ENCODE results near the gene ALCAM.

ALCAM gene

GRCh38 chr3:105356988-105357387 lies 9.7 kb upstream of the ALCAM start:
- no peaks in the 10 kb centered on the region for H3K9me3 ChIP-seq (ENCODE audit: control insufficient read depth, insufficient read depth, low read length)
- H3K27me3 ChIP-seq (ENCODE audit: control insufficient read depth, insufficient read depth, low read length): peaks cover 43% of the 10 kb centered on the region
- H3K4me1 ChIP-seq (ENCODE audit: control insufficient read depth, insufficient read depth, low read length): peaks cover 10% of the 10 kb centered on the region
- H3K4me3 ChIP-seq (ENCODE audit: low read depth, low read length): no peak overlapping the region
- H3K9ac ChIP-seq (ENCODE audit: low read depth, low read length): no peak overlapping the region
- no peak overlapping the region for H3K27ac ChIP-seq (ENCODE audit: low read depth, low read length)
- H3K36me3 ChIP-seq (ENCODE audit: control insufficient read depth, insufficient read depth, low read length): no peaks in the 10 kb centered on the region

GRCh38 chr3:105359098-105359762 lies 7.5 kb upstream of the ALCAM start:
- H3K36me3 ChIP-seq (ENCODE audit: control insufficient read depth, insufficient read depth, low read length): no peaks in the 10 kb centered on the region
- H3K4me1 ChIP-seq (ENCODE audit: control insufficient read depth, insufficient read depth, low read length): peaks cover 11% of the 10 kb centered on the region
- H3K9me3 ChIP-seq (ENCODE audit: control insufficient read depth, insufficient read depth, low read length): no peaks in the 10 kb centered on the region
- peaks cover 22% of the 10 kb centered on the region for H3K27me3 ChIP-seq (ENCODE audit: control insufficient read depth, insufficient read depth, low read length)
- no peak overlapping the region for H3K9ac ChIP-seq (ENCODE audit: low read depth, low read length)
- no peak overlapping the region for H3K4me3 ChIP-seq (ENCODE audit: low read depth, low read length)
- H3K27ac ChIP-seq (ENCODE audit: low read depth, low read length): no peak overlapping the region

DNA sequence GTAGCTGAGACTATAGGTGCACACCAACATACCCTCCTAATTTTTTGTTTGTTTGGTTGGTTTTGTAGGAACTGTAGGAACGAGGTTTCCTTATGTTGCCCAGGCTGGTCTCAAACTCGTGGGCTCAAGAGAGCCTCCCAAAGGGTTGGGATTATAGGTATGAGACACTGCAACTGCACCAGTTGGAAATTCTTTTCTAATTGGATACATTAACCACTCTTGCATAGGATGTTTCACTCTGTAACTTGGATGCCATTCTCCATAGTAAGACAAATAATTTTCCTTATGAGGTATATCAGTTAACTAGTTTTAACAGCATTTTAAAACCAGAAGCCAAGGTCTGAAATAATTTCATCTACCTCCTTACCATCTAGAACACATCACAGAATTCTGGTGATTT lies 6.7 kb upstream of the ALCAM start:
- peaks cover 11% of the 10 kb centered on the region for H3K4me1 ChIP-seq (ENCODE audit: control insufficient read depth, insufficient read depth, low read length)
- no peak overlapping the region for H3K9ac ChIP-seq (ENCODE audit: low read depth, low read length)
- peaks cover 15% of the 10 kb centered on the region for H3K27me3 ChIP-seq (ENCODE audit: control insufficient read depth, insufficient read depth, low read length)

GRCh38 chr3:105362021-105362665 lies 4.6 kb upstream of the ALCAM start:
- H3K27ac ChIP-seq (ENCODE audit: low read depth, low read length): no peak overlapping the region
- peaks cover 5% of the 10 kb centered on the region; the same call in 1 of the 2 replicates for H3K27me3 ChIP-seq (ENCODE audit: control insufficient read depth, insufficient read depth, low read length)
- H3K4me3 ChIP-seq (ENCODE audit: low read depth, low read length): no peak overlapping the region
- no peaks in the 10 kb centered on the region for H3K9me3 ChIP-seq (ENCODE audit: control insufficient read depth, insufficient read depth, low read length)
- no peaks in the 10 kb centered on the region for H3K36me3 ChIP-seq (ENCODE audit: control insufficient read depth, insufficient read depth, low read length)
- H3K4me1 ChIP-seq (ENCODE audit: control insufficient read depth, insufficient read depth, low read length): peaks cover 16% of the 10 kb centered on the region
- no peak overlapping the region for H3K9ac ChIP-seq (ENCODE audit: low read depth, low read length)

More for the DNA sequence above, 6.7 kb upstream of the ALCAM start:
- H3K9me3 ChIP-seq (ENCODE audit: control insufficient read depth, insufficient read depth, low read length): no peaks in the 10 kb centered on the region
- no peak overlapping the region for H3K4me3 ChIP-seq (ENCODE audit: low read depth, low read length)
- H3K27ac ChIP-seq (ENCODE audit: low read depth, low read length): no peak overlapping the region
- no peaks in the 10 kb centered on the region for H3K36me3 ChIP-seq (ENCODE audit: control insufficient read depth, insufficient read depth, low read length)

GRCh38 chr3:105364128-105364527 lies 2.6 kb upstream of the ALCAM start:
- no peak overlapping the region for H3K9ac ChIP-seq (ENCODE audit: low read depth, low read length)
- peaks cover 23% of the 10 kb centered on the region for H3K27me3 ChIP-seq (ENCODE audit: control insufficient read depth, insufficient read depth, low read length)
- H3K4me3 ChIP-seq (ENCODE audit: low read depth, low read length): no peak overlapping the region
- no peak overlapping the region for H3K27ac ChIP-seq (ENCODE audit: low read depth, low read length)
- no peaks in the 10 kb centered on the region for H3K9me3 ChIP-seq (ENCODE audit: control insufficient read depth, insufficient read depth, low read length)
- peaks cover 16% of the 10 kb centered on the region for H3K4me1 ChIP-seq (ENCODE audit: control insufficient read depth, insufficient read depth, low read length)
- H3K36me3 ChIP-seq (ENCODE audit: control insufficient read depth, insufficient read depth, low read length): no peaks in the 10 kb centered on the region

DNA sequence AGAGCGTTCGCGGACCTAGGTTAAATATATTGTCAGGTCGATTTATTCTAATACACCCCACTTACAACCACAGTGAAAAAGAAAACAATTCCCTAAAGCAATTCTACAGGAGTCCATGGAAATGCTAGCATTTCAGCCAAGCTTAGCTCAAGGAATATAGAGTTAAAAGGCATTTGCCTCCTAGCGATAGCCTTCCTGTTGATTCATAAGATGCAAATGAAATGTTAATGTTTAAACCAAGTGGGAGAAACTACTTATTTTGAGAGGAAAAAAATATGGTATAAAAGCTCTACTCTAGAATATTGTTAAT lies 1.7 kb upstream of the ALCAM start:
- peak overlapping the region; percentile 76 for H3K4me3 ChIP-seq (ENCODE audit: low read depth, low read length)
- no peaks in the 10 kb centered on the region for H3K9me3 ChIP-seq (ENCODE audit: control insufficient read depth, insufficient read depth, low read length)
- peaks cover 32% of the 10 kb centered on the region for H3K27me3 ChIP-seq (ENCODE audit: control insufficient read depth, insufficient read depth, low read length)
- peaks cover 17% of the 10 kb centered on the region for H3K4me1 ChIP-seq (ENCODE audit: control insufficient read depth, insufficient read depth, low read length)
- no peaks in the 10 kb centered on the region for H3K36me3 ChIP-seq (ENCODE audit: control insufficient read depth, insufficient read depth, low read length)
- peak overlapping the region; percentile 86 for H3K27ac ChIP-seq (ENCODE audit: low read depth, low read length)
- H3K9ac ChIP-seq (ENCODE audit: low read depth, low read length): no peak overlapping the region

DNA sequence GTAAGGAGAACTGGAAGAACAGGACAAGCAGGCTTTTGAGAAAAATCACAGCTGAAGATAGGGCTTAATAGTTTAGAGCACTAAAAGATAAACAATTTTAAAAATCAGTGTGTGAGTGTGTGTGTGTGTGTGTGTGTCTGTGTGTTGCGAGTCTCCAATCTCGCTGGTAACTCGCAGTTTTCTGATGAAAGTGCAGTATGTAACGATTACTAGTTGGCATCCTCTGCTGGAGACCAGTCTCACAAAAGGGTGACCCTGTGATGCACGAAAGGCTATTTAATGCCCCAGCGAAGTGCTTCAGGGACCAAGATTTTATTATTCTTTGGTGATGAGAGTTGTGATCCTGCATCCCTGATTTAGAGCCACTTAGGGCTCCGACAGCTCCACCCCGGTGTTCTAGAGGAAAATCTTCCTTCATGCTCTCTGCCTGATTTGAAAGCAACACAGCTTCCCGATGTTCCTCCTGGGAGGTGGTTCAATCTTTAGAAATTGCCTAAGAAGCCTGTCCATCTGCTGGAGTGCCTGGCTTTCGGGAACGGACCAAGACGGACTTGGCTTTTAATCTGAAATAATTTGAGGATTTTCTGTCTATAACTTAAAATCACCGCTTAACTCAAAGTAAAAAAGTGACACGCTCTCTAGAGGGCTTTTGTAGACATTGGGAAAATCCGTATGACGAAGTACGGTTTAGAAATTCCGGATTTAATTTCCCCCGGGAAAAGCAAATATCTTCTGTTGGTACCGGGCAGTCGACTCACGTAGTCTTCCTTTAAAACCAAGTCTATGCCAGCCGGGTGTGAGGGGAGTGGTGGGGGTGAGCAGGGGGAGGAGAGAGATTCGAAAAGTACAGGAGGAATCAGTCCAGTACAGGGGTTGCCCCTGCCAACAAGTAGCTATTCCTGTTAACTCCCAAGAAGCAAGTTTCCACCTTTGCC lies 1.1 kb upstream of the ALCAM start:
- peaks cover 35% of the 10 kb centered on the region for H3K27me3 ChIP-seq (ENCODE audit: control insufficient read depth, insufficient read depth, low read length)
- H3K27ac ChIP-seq (ENCODE audit: low read depth, low read length): peak overlapping the region; percentile 86
- peak overlapping the region; percentile 76 for H3K4me3 ChIP-seq (ENCODE audit: low read depth, low read length)
- H3K4me1 ChIP-seq (ENCODE audit: control insufficient read depth, insufficient read depth, low read length): peaks cover 18% of the 10 kb centered on the region
- H3K9me3 ChIP-seq (ENCODE audit: control insufficient read depth, insufficient read depth, low read length): no peaks in the 10 kb centered on the region
- H3K9ac ChIP-seq (ENCODE audit: low read depth, low read length): peak overlapping the region; percentile 56; the same call in 1 of the 2 replicates
- H3K36me3 ChIP-seq (ENCODE audit: control insufficient read depth, insufficient read depth, low read length): no peaks in the 10 kb centered on the region

DNA sequence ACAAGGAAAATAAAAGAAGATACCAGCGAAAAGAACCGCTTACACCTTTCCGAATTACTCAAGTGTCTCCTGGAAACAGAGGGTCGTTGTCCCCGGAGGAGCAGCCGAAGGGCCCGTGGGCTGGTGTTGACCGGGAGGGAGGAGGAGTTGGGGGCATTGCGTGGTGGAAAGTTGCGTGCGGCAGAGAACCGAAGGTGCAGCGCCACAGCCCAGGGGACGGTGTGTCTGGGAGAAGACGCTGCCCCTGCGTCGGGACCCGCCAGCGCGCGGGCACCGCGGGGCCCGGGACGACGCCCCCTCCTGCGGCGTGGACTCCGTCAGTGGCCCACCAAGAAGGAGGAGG lies 325 bp downstream of the ALCAM start:
- H3K9ac ChIP-seq (ENCODE audit: low read depth, low read length): peak overlapping the region; percentile 54
- peaks cover 21% of the 10 kb centered on the region for H3K4me1 ChIP-seq (ENCODE audit: control insufficient read depth, insufficient read depth, low read length)
- peaks cover 35% of the 10 kb centered on the region for H3K27me3 ChIP-seq (ENCODE audit: control insufficient read depth, insufficient read depth, low read length)
- H3K36me3 ChIP-seq (ENCODE audit: control insufficient read depth, insufficient read depth, low read length): no peaks in the 10 kb centered on the region
- H3K9me3 ChIP-seq (ENCODE audit: control insufficient read depth, insufficient read depth, low read length): no peaks in the 10 kb centered on the region
- peak overlapping the region; percentile 86 for H3K27ac ChIP-seq (ENCODE audit: low read depth, low read length)
- H3K4me3 ChIP-seq (ENCODE audit: low read depth, low read length): peak overlapping the region; percentile 76

DNA sequence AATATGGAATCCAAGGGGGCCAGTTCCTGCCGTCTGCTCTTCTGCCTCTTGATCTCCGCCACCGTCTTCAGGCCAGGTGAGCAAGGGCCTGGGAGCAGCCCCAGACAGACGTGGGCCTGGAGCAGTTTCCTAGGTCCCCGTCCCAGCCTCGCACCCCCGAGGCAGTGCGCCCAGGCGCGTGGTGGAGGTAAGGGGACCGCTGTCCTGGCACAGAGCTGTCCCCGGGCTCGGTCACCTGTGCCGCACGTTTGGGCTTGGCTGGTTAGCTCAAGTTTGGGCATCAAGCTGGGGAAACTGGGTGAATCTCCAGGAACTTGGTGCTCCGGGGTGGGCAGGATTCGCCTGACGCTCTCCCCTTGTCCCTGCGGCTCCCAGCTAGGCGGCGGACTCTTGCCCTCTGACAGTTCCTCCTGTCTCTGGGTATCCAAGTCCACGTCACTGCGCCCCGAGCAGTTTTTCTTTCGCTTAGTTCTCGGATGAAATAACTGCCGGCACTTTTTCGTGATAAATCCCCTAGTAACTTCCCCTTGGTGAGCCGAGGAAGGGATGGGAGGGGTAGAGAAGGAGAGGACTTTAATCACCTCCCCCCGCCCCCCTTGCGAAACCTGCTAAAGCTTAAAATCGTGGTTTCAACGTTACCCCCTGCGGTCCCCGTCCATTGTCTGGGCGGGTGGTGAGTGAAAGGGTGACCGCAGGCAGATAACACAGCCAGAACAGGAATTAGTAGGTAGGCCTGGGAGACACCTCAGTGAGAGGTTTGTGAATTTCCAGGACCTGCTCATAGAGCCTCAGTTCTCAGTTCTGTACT lies 901 bp downstream of the ALCAM start:
- peak overlapping the region; percentile 57 for H3K27ac ChIP-seq (ENCODE audit: low read depth, low read length)

DNA sequence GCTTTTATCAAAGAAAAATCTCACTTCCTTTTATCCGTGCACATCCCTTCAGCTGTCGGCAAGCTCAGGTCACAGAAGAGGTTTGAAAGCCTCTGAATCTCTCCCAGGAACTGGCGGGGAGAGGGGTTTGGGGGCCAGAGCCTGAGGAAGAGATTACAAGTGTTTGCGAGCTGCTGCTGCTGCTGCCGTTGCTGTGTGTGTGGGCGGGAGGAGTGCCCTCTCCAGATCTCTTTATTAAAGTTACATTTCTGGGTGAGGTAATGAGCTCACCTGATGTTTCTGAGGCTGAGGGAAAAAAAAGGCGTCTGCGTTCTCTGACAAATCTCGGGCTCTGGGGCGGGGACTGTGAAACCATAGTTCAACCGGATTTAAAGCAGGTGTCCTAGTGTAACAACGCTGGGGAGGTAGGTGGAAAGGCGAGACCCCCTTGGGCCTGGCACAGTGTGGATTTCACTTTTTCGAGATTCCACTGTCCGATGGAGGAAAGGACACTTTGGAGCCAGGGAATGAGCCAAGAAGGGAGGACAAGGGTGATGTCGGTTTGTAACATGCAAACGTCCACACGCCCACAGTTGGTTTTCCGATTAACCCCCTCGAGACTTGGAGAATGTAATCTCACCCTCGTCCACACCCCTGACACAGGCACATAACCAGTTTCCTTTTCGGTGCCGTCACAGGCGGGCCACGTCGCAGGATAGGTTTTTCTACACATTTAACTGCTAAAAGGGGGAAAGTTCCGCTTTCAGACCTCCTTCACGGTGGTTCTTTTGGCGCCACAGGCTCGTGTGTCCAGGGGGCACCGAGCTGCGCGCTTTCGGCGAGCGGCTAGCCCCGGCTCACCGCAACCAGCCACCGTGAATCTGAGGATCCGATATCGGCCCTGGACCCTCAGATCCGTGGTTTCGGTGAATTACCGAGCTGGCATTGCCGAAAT lies 2.1 kb downstream of the ALCAM start:
- H3K27ac ChIP-seq (ENCODE audit: low read depth, low read length): peak overlapping the region; percentile 57
- H3K36me3 ChIP-seq (ENCODE audit: control insufficient read depth, insufficient read depth, low read length): no peaks in the 10 kb centered on the region
- peak overlapping the region; percentile 76 for H3K4me3 ChIP-seq (ENCODE audit: low read depth, low read length)
- H3K9me3 ChIP-seq (ENCODE audit: control insufficient read depth, insufficient read depth, low read length): no peaks in the 10 kb centered on the region
- H3K9ac ChIP-seq (ENCODE audit: low read depth, low read length): peak overlapping the region; percentile 48
- H3K27me3 ChIP-seq (ENCODE audit: control insufficient read depth, insufficient read depth, low read length): peaks cover 35% of the 10 kb centered on the region
- H3K4me1 ChIP-seq (ENCODE audit: control insufficient read depth, insufficient read depth, low read length): peaks cover 21% of the 10 kb centered on the region

More for the DNA sequence above, 901 bp downstream of the ALCAM start:
- Histone ChIP-seq H3K4me3 (ENCODE audit: low read depth, low read length) (peak overlapping the region; percentile 76), H3K36me3 (ENCODE audit: control insufficient read depth, insufficient read depth, low read length) (no peaks in the 10 kb centered on the region), H3K4me1 (ENCODE audit: control insufficient read depth, insufficient read depth, low read length) (peaks cover 21% of the 10 kb centered on the region), H3K9ac (ENCODE audit: low read depth, low read length) (peak overlapping the region; percentile 54), H3K27me3 (ENCODE audit: control insufficient read depth, insufficient read depth, low read length) (peaks cover 35% of the 10 kb centered on the region), H3K9me3 (ENCODE audit: control insufficient read depth, insufficient read depth, low read length) (no peaks in the 10 kb centered on the region)
